PC-3 (cell line): ENCODE results near the gene SVIL. TPM values are rescaled to one million over a fixed set of nuclear protein-coding genes. Genes with fewer than 3 reads are reported as not detected.
A peak's percentile ranks its signal among the peaks of the same experiment; 100 is the strongest.
"Not testable (repeated sequence)": the region's sequence is repeated elsewhere in the genome, so short reads cannot be mapped to it uniquely, and the experiment has no call there.

Source experiments
- ATAC-seq: fragments of 200-7000 bp; cut with Tn5 transposase; 2 replicates; pipeline ENCODE4 v1.9.1; 2020; ENCODE audit warnings: mild to moderate bottlenecking, moderate library complexity
- BruUV-seq: library from RNA; stranded (reverse); fragments of 400-500 nt; replicated peaks from 2 replicates; lab custom pipeline; 2021; lab: Mats Ljungman, UMichigan
- CTCF ChIA-PET: fragments of 300-600 bp; sonication (Branson Sonifier 250); formaldehyde crosslinking; loops from one replicate; lab custom pipeline; 2022; ENCODE audit warnings: antibody characterized with exemption; lab: Charles Lee
- POLR2A ChIA-PET: fragments of 300-600 bp; sonication (Branson Sonifier 250); formaldehyde crosslinking; loops from one replicate; lab custom pipeline; 2022; ENCODE audit warnings: antibody characterized with exemption; ENCODE audit not compliant: unreplicated experiment; lab: Charles Lee
- DNase-seq: peaks from one replicate; pipeline ENCODE4 v3.0.0-alpha.2; 2015
- H2AFZ ChIP-seq: fragments of 300-600 bp; sonication (generic); 2 replicates; pipeline ENCODE4 v1.6.0; 2016; ENCODE audit warnings: antibody characterized with exemption, low read length
- H3F3A ChIP-seq: fragments of 300-600 bp; sonication (generic); one replicate; pipeline ENCODE4 v1.6.0; 2017; ENCODE audit warnings: antibody characterized with exemption, low read length, control low read depth, mild to moderate bottlenecking; ENCODE audit not compliant: unreplicated experiment
- H3K27ac ChIP-seq: fragments of 300-600 bp; sonication (generic); 2 replicates; pipeline ENCODE4 v1.5.1; 2016; ENCODE audit warnings: mild to moderate bottlenecking, low read length
- H3K27me3 ChIP-seq: fragments of 300-600 bp; sonication (generic); 2 replicates; pipeline ENCODE4 v1.6.1; 2016; ENCODE audit warnings: low read length, mixed read lengths
- H3K36me3 ChIP-seq: fragments of 300-600 bp; sonication (generic); 2 replicates; pipeline ENCODE4 v1.6.1; 2016; ENCODE audit warnings: low read depth, mixed run types, low read length, mixed read lengths
- H3K4me1 ChIP-seq: fragments of 300-600 bp; sonication (generic); 2 replicates; pipeline ENCODE4 v1.5.1; 2016; ENCODE audit warnings: low read length; ENCODE audit not compliant: insufficient read depth
- H3K4me2 ChIP-seq: fragments of 300-600 bp; sonication (generic); 2 replicates; pipeline ENCODE4 v1.6.0; 2016; ENCODE audit warnings: low read length
- H3K4me3 ChIP-seq: fragments of 300-600 bp; sonication (generic); 2 replicates; pipeline ENCODE4 v1.5.1; 2016; ENCODE audit warnings: mild to moderate bottlenecking, low read length, mixed read lengths
- H3K79me2 ChIP-seq: fragments of 300-600 bp; sonication (generic); 2 replicates; pipeline ENCODE4 v1.6.1; 2017; ENCODE audit warnings: low read length, mixed read lengths
- H3K9ac ChIP-seq: fragments of 300-600 bp; sonication (generic); 2 replicates; pipeline ENCODE4 v1.6.0; 2016; ENCODE audit warnings: mild to moderate bottlenecking, low read length
- H3K9me2 ChIP-seq: fragments of 300-600 bp; sonication (generic); replicated peaks from 2 replicates; pipeline ENCODE4 v1.6.1; 2016; ENCODE audit warnings: mixed run types, low read length, mixed read lengths
- H3K9me3 ChIP-seq: fragments of 300-600 bp; sonication (generic); 2 replicates; pipeline ENCODE4 v1.6.1; 2016; ENCODE audit warnings: low read length, mixed read lengths
- H4K20me1 ChIP-seq: fragments of 300-600 bp; sonication (generic); 2 replicates; pipeline ENCODE4 v1.6.1; 2016; ENCODE audit warnings: low read length, mixed read lengths
- EZH2 ChIP-seq: fragments of 300-600 bp; sonication (generic); IDR thresholded peaks from one replicate; pipeline ENCODE4 v1.6.1; 2017; ENCODE audit warnings: antibody characterized with exemption, mild to moderate bottlenecking, low read length; ENCODE audit not compliant: unreplicated experiment
- EZH2phosphoT487 ChIP-seq: fragments of 300-600 bp; sonication (generic); IDR thresholded peaks from 2 replicates; pipeline ENCODE4 v1.6.1; 2018; ENCODE audit warnings: mild to moderate bottlenecking, antibody characterized with exemption, low read length, borderline replicate concordance
- intact Hi-C: fragments of 100-400 bp; cut with micrococcal nuclease; formaldehyde crosslinking; loops from 2 replicates; pipeline ENCODE4 v1.9.0; 2023
- total RNA-seq: library from RNA; depleted of rRNA; stranded (reverse); fragments of >200 nt; gene quantifications from 2 replicates; pipeline ENCODE4 v1.2.3, GENCODE V29; 2014
- TF ChIP-seq, protein P1 (sequence below): fragments of 300-600 bp; sonication (generic); conservative IDR thresholded peaks from 2 replicates; pipeline ENCODE4 v1.5.1; 2017; ENCODE audit warnings: antibody characterized with exemption, low read depth, mild to moderate bottlenecking, low read length

SVIL gene
- total RNA-seq, 1 experiment from 2014 or later, result 19.2 TPM

- TF ChIP-seq, protein P1, sequence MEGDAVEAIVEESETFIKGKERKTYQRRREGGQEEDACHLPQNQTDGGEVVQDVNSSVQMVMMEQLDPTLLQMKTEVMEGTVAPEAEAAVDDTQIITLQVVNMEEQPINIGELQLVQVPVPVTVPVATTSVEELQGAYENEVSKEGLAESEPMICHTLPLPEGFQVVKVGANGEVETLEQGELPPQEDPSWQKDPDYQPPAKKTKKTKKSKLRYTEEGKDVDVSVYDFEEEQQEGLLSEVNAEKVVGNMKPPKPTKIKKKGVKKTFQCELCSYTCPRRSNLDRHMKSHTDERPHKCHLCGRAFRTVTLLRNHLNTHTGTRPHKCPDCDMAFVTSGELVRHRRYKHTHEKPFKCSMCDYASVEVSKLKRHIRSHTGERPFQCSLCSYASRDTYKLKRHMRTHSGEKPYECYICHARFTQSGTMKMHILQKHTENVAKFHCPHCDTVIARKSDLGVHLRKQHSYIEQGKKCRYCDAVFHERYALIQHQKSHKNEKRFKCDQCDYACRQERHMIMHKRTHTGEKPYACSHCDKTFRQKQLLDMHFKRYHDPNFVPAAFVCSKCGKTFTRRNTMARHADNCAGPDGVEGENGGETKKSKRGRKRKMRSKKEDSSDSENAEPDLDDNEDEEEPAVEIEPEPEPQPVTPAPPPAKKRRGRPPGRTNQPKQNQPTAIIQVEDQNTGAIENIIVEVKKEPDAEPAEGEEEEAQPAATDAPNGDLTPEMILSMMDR, result no peak
- no peak overlapping the region for H3K4me2 ChIP-seq
- POLR2A ChIA-PET, result no interaction called here
- H3K27me3 ChIP-seq, result no peaks in the 10 kb centered on the region
- no peaks in the 10 kb centered on the region for H4K20me1 ChIP-seq
- no peak for ATAC-seq
- H3K9me2 ChIP-seq, result no peaks in the 10 kb centered on the region
- no TSS peak for BruUV-seq
- DNase-seq, result no peak
- no peak overlapping the region for H3K27ac ChIP-seq
- CTCF ChIA-PET, result no interaction called here
- no peaks in the 10 kb centered on the region for H3F3A ChIP-seq
- no peak overlapping the region for H2AFZ ChIP-seq
- no peaks in the 10 kb centered on the region for H3K9me3 ChIP-seq
- no peak overlapping the region for H3K4me3 ChIP-seq
- peaks cover 8% of the 10 kb centered on the region; the same call in 1 of the 2 replicates for H3K4me1 ChIP-seq
- no peak overlapping the region for H3K9ac ChIP-seq
- H3K79me2 ChIP-seq, result no peaks in the 10 kb centered on the region
- H3K36me3 ChIP-seq, result 0 out of 2 replicates have a peak, but pooled peaks cover 4% of the 10 kb centered on the region
- intact Hi-C loops, result loop anchor here (5.0 kb wide), 1 partner anchor 73 kb away; no protein-coding TSS in a partner anchor
Measured at GRCh38 chr10:29519659-29520058, 115.1 kb downstream of the SVIL start.

DNA sequence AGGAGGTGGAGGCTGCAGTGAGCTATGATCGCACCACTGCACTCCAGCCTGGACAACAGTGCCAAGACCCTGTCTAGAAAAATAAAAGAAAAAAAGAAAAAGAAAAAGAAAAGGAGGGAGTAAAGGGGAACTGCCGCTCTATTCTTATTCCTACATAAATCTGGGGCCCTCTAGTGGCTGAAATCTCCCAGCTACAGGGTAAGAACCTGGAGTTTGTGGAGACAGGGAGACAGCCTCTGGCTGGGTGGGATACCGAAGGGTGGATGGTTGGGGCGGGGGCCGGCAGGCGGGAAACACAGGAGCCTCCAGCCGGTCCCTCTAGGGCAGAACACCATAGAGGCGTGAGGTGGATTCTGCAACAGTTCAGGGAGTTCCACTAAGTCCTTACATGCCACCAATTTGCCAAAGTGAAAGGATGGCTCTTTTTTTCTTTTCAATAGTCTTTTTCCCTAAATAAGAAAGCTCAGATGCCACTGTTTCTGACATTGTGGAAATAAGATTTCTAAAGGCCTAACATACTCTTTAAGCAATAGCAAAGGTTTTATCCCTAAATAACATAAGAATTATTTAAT, 117.3 kb downstream of the SVIL start:
- POLR2A ChIA-PET, result no interaction called here
- CTCF ChIA-PET, result interaction anchor here (0.6 to 1.0 kb wide), 6 partner anchors 18 to 1338 kb away, joined by 3 to 4 read pairs (median 3); no protein-coding TSS in a partner anchor
- BruUV-seq, result no TSS peak
- no peaks in the 10 kb centered on the region for H3K36me3 ChIP-seq
- peak; percentile 54; the same call in 1 of the 2 replicates for ATAC-seq
- no peak overlapping the region for H3K4me2 ChIP-seq
- H3K79me2 ChIP-seq, result no peaks in the 10 kb centered on the region
- H2AFZ ChIP-seq, result no peak overlapping the region
- H4K20me1 ChIP-seq, result no peaks in the 10 kb centered on the region
- H3K9me2 ChIP-seq, result no peaks in the 10 kb centered on the region
- no peaks in the 10 kb centered on the region for H3K9me3 ChIP-seq
- no peak overlapping the region for H3K27ac ChIP-seq
- intact Hi-C loops, result loop anchor here (5.0 kb wide), 1 partner anchor 75 kb away; no protein-coding TSS in a partner anchor
- H3K27me3 ChIP-seq, result no peaks in the 10 kb centered on the region
- peak; percentile 56 for DNase-seq
- H3K4me1 ChIP-seq, result peaks cover 13% of the 10 kb centered on the region
- H3F3A ChIP-seq, result no peaks in the 10 kb centered on the region
- no peak overlapping the region for H3K4me3 ChIP-seq
- no peak overlapping the region for H3K9ac ChIP-seq
- TF ChIP-seq, protein P1, result peak; percentile 70
- TF ChIP-seq EZH2, result no peak
- no peak for TF ChIP-seq EZH2phosphoT487

GRCh38 chr10:29516309-29516932, 118.3 kb downstream of the SVIL start:
- H3K4me3 ChIP-seq, H3K4me2 ChIP-seq, ATAC-seq, H3F3A ChIP-seq, H4K20me1 ChIP-seq, H3K27me3 ChIP-seq, H3K79me2 ChIP-seq, H2AFZ ChIP-seq, H3K9me3 ChIP-seq, POLR2A ChIA-PET, CTCF ChIA-PET, H3K9ac ChIP-seq, BruUV-seq, H3K36me3 ChIP-seq, H3K27ac ChIP-seq, H3K9me2 ChIP-seq, DNase-seq: not testable (repeated sequence)
- peaks cover 24% of the 10 kb centered on the region for H3K4me1 ChIP-seq
- intact Hi-C loops, result loop anchor here (5.0 kb wide), 1 partner anchor 76 kb away; no protein-coding TSS in a partner anchor

DNA sequence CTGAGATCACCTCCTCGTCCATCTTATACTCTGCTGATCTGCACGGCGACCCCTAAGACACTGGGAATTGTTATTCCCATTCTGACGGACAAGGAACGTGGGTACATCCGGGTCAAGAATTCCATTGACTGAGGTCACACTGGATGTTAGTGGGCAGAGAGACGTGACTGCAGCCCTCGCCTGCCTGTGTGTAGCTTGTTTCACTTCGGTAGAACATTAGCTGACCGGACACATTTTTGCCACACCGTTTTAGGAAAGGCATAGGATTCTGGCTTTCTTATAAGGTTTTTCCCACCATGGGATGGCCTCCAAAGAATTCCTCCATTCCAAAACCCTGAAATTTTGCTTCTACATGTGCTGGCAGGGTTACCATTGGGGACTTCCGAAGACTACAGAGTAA, 118.9 kb downstream of the SVIL start:
- POLR2A ChIA-PET, H3K79me2 ChIP-seq, ATAC-seq, H3K27me3 ChIP-seq, DNase-seq, H3K4me3 ChIP-seq, H3F3A ChIP-seq, H3K4me2 ChIP-seq, H3K36me3 ChIP-seq, H3K9ac ChIP-seq, H3K9me3 ChIP-seq, BruUV-seq, H2AFZ ChIP-seq, H3K9me2 ChIP-seq, H4K20me1 ChIP-seq, CTCF ChIA-PET, H3K27ac ChIP-seq: not testable (repeated sequence)
- H3K4me1 ChIP-seq, result peaks cover 24% of the 10 kb centered on the region
- intact Hi-C loops, result loop anchor here (5.0 kb wide), 1 partner anchor 76 kb away; no protein-coding TSS in a partner anchor

DNA sequence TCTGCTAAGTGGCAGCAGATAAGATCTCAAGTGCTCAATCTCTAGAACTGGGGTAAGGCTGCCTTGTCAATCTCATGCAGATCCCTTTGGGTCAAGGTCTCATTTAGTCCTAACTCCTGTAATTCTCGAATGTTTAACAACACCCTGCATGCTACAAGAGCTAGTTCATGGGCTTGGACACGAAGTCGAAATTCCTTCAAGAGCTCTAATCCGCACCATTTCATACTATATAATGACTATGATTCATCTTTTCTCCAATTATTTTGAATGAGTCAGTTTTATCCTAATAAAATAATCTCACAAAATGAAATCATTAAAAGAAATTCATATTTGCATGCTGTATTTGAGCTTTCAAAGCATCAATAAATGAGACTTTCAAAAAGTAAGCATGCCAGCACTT, 119.7 kb downstream of the SVIL start:
- H3F3A ChIP-seq, H3K4me2 ChIP-seq, H3K9ac ChIP-seq, H3K9me2 ChIP-seq, H3K27me3 ChIP-seq, BruUV-seq, H3K79me2 ChIP-seq, H3K36me3 ChIP-seq, H2AFZ ChIP-seq, H4K20me1 ChIP-seq, H3K9me3 ChIP-seq, POLR2A ChIA-PET, H3K4me3 ChIP-seq: not testable (repeated sequence)
- DNase-seq (peak; percentile 25), ATAC-seq (peak; percentile 72)
- Histone ChIP-seq H3K4me1 (peaks cover 24% of the 10 kb centered on the region), H3K27ac (peak overlapping the region; percentile 29; the same call in 1 of the 2 replicates)
- intact Hi-C loops, result loop anchor here (5.0 kb wide), 1 partner anchor 77 kb away; no protein-coding TSS in a partner anchor
- CTCF ChIA-PET, result interaction anchor here (1.2 kb wide), 1 partner anchor 20 kb away, joined by 4 read pairs; no protein-coding TSS in a partner anchor
